T-helper 1 cell (primary cell): Measurements from ENCODE around the gene TTC21A.
A peak's percentile ranks its signal among the peaks of the same experiment; 100 is the strongest.

Source experiments
- DNase-seq, 5 donors: peaks; one replicate each; pipeline ENCODE4 v3.0.0-alpha.2; 2012 to 2020

Gene TTC21A

DNA sequence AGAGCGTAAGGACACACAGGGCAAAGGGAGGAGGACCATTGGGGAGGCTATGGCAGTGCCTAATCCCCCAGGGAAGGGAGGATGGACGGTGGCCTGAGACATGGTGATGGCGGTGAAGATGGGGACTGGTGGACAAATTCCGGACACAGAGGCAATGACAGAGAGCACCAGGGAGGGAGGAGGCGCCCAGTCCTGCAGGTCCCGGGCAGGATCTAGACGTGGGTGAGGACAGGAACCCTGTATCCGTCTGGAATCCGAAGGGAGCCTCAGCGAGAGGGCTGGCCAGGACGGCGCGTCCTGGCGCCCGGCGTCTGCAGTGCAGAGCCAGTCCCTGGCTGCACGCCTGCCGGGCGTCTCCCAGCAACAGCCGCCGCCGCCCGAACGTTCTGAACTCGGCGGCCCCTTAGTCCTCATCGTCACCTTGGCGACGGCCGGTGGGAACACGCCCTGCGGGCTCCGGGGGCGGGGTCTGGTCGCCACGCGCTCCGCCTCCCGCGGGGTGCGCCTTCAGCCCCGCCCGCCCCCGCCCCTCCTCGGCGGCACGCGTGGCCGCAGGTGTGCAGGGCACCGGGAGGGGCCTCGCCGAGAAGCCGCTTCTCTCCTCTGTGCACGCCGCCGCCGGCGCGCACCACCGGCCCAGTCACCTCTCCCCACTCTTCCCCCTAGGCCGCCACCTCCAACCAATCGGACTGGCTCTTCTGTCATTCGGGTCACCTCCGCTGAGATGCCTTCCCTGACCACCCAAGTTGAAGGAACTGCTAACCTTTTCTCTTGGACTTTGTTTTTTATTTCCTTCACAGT, 73.3 kb downstream of the TTC21A start:
- DNase-seq: peak; percentile 82 to 91 (median 90)

DNA sequence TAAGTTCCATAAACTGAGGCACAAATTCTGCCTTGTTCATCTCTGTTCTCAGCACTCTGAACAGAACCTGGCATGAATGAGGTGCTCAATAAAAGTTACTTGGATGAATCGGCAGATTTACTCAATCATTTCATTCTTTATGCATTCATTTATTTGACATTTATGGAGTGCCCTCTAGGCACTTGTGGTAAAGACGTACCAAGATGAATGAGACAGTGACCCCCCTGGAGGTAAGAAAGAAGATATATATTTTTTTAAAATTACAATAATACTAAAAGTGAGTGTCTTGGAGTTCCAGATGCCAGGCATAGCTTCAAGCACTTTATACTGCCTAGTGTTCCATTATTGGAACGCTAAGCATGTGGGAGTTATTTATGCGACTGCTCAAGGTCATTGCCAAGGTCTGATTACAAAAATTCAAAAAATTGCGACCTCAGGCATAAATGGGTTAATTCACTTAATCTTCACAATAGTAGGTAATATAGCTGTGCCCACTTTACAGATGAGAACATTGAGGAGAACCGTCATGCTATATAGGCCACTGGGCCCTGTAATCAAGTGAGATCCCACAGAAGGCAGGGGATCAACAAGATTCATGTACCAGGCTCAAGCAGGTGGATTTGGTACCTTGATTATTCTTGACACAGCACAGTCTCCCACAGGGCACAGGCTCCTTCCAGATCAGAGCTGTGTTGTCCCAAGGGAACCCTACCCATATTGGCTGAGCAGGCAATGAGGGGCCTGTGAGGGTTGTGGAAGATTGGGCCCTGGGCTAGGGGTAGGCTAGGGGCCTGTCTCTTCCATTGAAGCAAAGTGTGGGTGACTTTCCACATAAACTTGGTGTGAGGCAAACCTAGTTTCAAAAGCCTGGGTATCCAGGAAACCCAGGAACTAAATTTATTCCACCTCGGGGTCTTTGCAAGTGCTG, 74.2 kb downstream of the TTC21A start:
- no peak for DNase-seq

DNA sequence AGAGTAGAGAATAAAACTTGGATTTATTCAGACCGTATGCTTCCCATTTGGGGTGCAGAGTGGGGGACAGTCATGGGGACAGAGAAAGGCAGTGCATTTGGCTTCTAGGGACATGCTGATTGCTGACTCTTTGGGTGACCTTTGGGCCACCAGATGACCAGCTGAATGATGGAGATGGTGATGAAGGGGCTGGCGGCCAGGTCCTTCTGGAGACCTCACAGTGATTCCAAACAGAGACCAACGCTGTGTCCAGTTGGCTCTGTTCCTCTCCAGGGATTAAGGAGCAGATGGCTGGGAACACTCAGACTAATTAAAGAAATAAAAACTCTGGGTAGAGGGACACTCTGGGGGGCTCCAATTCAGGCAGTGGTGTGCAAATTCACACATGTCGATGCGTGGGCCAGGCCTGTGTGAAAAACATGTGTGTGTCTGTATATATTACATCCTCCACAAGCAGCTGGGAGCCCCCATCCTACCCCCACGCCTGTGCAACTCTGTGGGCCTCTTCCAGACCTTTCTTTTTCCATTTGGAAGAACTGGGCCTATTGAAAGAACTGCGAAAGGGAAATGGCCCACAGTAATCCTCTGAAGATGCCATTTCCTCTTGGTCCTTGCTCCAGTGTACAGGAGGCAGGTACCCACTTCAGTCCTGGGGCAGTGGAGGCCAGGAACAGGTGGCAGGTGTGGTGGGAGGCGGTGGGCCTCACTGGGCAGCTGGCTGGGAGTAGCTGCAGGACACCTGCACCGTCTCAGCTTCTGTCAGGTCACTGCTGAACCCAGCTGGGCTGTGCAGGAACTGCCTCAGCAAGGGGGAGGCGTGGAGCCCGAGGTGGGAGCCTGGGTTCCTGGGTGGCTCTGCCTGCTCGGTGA, 76.0 kb downstream of the TTC21A start:
- DNase-seq: no peak

DNA sequence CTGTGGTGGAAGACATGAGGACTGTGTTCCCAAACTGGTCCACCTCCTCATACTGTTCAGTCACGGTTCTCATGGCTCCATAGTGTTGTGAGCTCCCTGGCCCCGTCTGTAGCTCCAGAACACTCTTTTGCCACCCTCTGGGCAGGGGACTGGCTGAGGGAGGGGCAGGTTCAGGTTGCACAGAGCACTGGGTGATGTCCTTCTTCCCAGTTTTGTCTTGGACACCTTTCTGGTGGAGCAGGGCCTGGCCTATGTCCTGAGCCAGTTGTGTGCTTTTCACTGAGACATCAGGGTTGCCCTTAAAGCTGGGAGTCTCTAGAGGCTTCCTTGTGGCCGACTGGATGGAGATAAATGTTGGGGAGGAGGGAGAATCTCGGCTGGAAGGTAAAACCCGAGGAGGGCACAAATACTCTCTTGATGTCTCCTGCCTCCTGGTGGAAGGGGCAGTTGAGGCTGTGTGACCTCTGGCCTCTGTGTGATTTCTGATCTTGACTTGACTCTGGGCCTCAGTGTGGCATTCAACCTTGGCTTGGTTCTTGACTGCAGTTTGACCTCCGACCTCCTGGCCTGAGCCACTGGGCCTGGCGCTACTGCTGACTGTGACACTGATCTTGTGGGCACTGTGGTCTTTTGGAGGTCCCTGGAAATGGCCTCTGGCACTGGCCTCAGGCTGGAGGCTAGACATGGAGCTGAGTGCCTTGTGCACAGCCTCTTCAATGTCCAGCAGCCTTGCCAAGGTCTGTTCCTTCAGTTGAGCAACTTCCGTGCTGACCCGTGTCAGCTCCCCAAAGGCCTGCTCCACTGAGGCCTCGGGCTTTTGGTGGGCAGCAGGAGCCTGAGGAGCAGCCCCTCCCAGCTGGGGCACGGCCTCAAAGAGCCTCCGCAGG, 76.8 kb downstream of the TTC21A start:
- DNase-seq: no peak

DNA sequence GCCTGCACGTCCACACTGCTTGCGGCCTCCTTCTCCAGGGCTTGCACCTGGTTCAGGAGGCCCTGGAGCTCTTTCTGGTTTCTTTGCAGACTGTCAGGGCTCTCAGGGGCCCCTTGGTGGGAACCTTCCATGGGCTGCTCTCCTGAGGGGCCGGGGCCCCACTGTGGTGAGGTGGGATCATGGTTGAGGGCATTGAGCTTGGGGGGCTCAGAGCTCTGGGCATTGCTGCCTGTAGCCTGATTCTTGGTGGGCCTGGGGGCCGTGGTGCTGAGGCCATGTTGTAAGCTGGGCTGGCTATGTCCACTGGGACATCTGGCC, 77.4 kb downstream of the TTC21A start:
- DNase-seq: no peak

DNA sequence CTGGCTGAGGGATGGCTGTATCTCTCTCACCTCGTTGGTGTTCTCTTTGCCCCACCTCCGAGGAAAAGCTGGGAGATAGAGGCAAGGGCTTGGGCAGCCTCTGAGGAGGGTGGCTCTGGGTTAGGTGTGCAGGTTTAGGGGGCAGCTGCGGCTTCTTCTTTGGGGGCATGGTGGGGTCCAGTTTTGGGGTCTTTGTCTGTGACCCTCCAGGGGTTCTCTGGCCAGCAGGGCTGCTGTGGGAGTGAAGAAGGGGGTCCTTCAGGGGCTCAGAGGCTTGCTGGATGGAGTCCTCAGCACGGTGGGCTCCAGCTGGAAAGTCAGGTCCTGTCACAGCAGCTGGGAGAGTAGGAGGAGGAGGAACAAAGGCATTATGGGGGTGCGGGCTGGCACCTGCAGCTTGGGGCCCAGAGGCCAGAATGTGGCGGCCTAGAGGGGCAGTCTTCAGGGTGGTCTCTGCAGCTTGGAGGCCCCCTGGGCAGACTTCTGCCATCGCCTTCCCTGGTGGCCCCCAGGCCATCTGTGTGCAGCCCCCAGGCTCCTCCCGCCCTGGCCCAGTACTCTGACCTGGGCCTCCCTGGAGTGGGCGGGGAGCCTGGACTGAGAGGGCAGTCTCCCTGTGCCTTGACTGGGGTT, 78.0 kb downstream of the TTC21A start:
- no peak for DNase-seq

DNA sequence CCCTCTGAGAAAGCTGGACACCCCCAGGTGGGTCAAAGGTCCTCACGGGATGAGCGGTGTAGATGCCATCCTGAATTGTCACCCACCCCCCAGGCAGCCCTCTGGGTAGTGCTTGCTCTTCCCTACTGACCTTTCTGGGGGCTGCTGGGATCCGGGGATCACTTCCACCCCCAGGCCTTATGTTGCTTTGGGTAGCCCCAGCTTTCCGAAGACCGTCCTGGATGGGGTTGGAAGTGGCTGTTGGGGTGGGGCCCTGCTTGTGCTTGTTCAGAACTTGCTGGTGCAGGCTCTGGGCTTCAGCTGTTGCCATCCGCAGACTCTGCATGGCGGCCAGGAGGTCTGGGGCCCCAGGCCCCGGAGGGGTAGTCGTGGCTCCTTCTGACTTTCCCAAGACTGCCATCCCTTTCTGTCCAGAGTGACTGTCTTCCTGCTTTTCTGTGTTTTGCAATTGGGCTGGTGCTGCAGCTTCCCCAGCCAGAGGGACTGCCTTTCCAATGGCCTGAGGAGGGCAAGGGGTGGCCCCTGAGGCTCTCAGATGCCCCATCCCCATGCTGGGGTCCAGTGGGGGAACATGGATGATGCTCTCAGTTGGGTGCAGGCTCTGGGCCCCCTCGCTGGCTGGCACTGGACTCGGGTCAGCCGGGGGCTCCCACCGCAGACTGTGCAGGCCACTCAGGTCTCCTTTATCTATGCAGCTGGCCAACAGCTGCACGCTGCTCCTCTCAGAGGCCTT, 78.6 kb downstream of the TTC21A start:
- no peak for DNase-seq

DNA sequence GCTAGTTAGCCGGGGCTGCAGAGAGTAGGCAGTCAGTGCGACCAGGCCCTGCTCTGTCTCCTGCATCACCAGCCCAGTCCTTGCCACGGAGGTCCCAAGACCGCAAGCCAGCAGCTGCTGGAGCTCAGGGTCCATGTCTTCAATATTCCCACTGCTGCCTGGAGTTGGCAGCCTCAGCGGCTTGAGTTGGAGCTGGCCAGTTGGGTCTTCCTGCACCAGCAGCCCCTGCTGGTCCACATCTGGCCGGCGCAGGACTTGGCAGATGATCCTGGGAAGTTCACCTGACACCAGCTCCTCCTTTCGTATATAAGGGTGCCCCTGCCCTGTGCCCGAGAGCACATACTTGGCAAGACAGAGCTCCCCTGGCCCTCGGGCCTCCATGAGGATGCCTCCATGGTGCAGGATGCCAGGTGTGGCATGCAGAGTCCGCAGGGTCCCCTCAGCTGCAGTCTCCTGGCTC, 79.2 kb downstream of the TTC21A start:
- no peak for DNase-seq

DNA sequence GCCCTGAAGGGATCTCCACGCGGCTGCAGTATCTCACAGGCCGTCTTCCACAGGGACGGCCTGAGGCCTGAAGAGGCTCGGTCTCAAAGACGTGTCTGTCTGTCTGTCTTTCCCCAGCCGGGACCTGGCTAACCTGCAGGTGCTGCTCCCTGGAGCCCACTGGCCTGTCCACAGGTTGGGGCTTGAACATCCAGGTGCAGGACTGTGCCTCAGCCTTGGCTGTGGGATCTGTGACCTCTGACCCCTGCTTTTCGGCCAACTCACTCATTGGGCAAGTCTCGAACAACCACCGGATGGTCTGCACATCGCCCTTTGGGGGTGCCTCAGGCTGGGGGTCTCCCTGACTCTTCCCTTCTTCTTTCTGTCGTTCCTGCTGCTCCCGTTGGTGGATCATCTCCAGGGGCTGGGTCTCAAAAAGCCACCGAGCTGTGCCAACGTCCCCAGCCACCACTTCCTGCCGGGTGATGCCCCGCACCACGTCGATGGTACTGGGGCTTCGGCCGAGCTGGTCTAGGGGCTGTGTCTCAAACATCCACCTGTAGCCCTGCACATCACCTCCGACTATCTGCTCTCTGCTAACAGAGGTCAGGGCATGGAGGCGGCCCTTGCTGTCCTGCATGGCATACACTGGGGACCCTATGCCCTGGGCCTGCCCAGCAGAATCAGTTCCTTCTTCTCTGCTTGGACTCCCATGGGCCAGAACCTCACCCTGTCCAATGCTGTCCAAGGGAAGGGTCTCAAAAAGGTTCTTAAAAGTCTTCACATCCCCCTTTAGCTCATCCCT, 80.1 kb downstream of the TTC21A start:
- no peak for DNase-seq
